Uterus (tissue), 2 donors: ENCODE measurements around the gene FIZ1.

Experiments used
- CTCF ChIP-seq, 4 experiments: fragments of 200-600 bp in 2 of 4; fragments of 450-650 bp in 2 of 4; sonication (generic) in 2 of 4; IDR thresholded peaks; one replicate each; pipeline ENCODE4 v1.5.1; 2016 to 2019; ENCODE audit warnings: antibody characterized with exemption in 4 of 4, mild to moderate bottlenecking in 2 of 4, moderate library complexity in 1 of 4
- POLR2A ChIP-seq, 2 donors: fragments of 450-650 bp; IDR thresholded peaks; one replicate each; pipeline ENCODE4 v1.6.1; 2016; ENCODE audit warnings: antibody characterized with exemption in 2 of 2, mild to moderate bottlenecking in 1 of 2, moderate library complexity in 1 of 2

DNA sequence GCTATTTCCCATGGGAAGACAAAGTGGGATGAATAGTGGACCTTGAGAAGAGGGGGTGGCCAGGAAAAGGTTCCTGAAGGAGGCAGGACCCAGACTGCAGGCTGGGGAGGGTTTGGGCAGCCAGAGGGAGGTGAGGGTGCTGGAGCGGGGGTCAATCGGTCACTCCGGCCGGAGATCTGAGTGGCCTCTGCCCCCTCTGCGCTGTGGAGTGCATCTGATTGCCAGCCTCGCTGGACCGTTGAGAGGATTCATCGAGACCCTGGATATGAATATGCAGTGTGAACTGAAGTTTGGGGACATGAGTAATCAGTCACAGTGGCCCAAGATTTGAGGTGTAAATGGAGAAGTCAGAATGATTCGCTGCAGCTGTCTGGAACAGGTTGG, 36.0 kb upstream of the FIZ1 start:
- TF ChIP-seq POLR2A (IDR thresholded peaks at IDR 0.05) (no peak), CTCF (IDR thresholded peaks at IDR 0.05) (no peak)
